ENCODE data around the gene TKT. TPM values are rescaled to one million over a fixed set of nuclear protein-coding genes. Genes with fewer than 3 reads are reported as not detected.

TKT gene
- polyA plus RNA-seq, 4 donors = 58.8 to 407 (median 128) TPM

- Histone ChIP-seq H3K27ac (ENCODE audit: low read depth in 1 of 3, low read length in 2 of 3) (no peak overlapping the region), H3K27me3 (ENCODE audit: control insufficient read depth in 3 of 3, insufficient read depth in 3 of 3, low read length in 3 of 3) (no peaks in the 10 kb centered on the region), H3K9me3 (ENCODE audit: control insufficient read depth in 2 of 2, insufficient read depth in 1 of 2, low read depth in 1 of 2, low read length in 1 of 2) (no peaks in the 10 kb centered on the region), H3K4me3 (ENCODE audit: low read depth in 1 of 3, low read length in 3 of 3) (no peak overlapping the region), H3K4me1 (ENCODE audit: control insufficient read depth in 3 of 3, insufficient read depth in 2 of 3, low read depth in 1 of 3, low read length in 2 of 3) (peaks cover 0 to 16% (median 6%) of the 10 kb centered on the region in 3 donors), H3K36me3 (ENCODE audit: control insufficient read depth in 3 of 3, insufficient read depth in 2 of 3, low read depth in 1 of 3, low read length in 3 of 3) (peaks cover 3 to 93% (median 25%) of the 10 kb centered on the region in 3 donors)
- no peak for FAIRE-seq
- DNase-seq = no peak
- 83 to 86% (median 84%) methylated on average over 9 of the region's 9 CpGs for WGBS, 3 donors
Observed at GRCh38 chr3:53175613-53176540, 79.9 kb downstream of the TKT start.

Other genes with a start within 250 kb of the TKT start
- 10 to 100 TPM in 1 of 4 donors, 1 to 10 TPM in 3; 2.5 to 19.3 (median 4.3) TPM for gene SFMBT1, start 209.9 kb downstream of the TKT start, polyA plus RNA-seq
- gene RFT1, start 125.6 kb downstream of the TKT start, polyA plus RNA-seq = 10 to 100 TPM in 2 of 4 donors, 1 to 10 TPM in 2; 1.3 to 21.4 (median 9.6) TPM
- gene PRKCD, start 94.8 kb downstream of the TKT start, polyA plus RNA-seq = 100 to 1,000 TPM in 1 of 4 donors, 10 to 100 TPM in 3; 28.9 to 150 (median 67.2) TPM
- gene DCP1A, start 91.5 kb upstream of the TKT start, polyA plus RNA-seq = 10 to 100 TPM in 1 of 4 donors, 1 to 10 TPM in 3; 4.1 to 24.1 (median 6.8) TPM
- 100 to 1,000 TPM in 1 of 4 donors, 1 to 10 TPM in 3; 2.2 to 133 (median 6.2) TPM for gene CACNA1D, start 238.6 kb upstream of the TKT start, polyA plus RNA-seq